AG08396 (cell line): Measurements from ENCODE around the gene USP24.

Experiments used
- DNase-seq: peaks from one replicate; pipeline ENCODE4 v3.0.0; 2012; ENCODE audit warnings: low spot score, mixed read lengths

Gene USP24

GRCh38 chr1:55069280-55069679 lies 145.9 kb downstream of the USP24 start:
- no peak for DNase-seq

- no peak for DNase-seq
These were observed 146.5 kb downstream of the USP24 start for GRCh38 chr1:55068638-55069037.

GRCh38 chr1:55067914-55068313 lies 147.2 kb downstream of the USP24 start:
- no peak for DNase-seq

- no peak for DNase-seq
These were observed 148.0 kb downstream of the USP24 start for GRCh38 chr1:55067022-55067778.

- no peak for DNase-seq
These were observed 149.5 kb downstream of the USP24 start for GRCh38 chr1:55065648-55066047.

- DNase-seq: peak; percentile 68
These were observed 150.3 kb downstream of the USP24 start for GRCh38 chr1:55064861-55065263.

- DNase-seq: no peak
These were observed 151.0 kb downstream of the USP24 start for GRCh38 chr1:55064071-55064581.

- no peak for DNase-seq
These were observed 151.6 kb downstream of the USP24 start for GRCh38 chr1:55063577-55063942.

GRCh38 chr1:55062801-55063576 lies 152.2 kb downstream of the USP24 start:
- no peak for DNase-seq

- DNase-seq: no peak
These were observed 153.3 kb downstream of the USP24 start for GRCh38 chr1:55061706-55062321.

GRCh38 chr1:55061000-55061705 lies 154.0 kb downstream of the USP24 start:
- DNase-seq: no peak

- peak; percentile 24 for DNase-seq
These were observed 154.8 kb downstream of the USP24 start for GRCh38 chr1:55060133-55060999.

GRCh38 chr1:55059302-55060132 lies 155.6 kb downstream of the USP24 start:
- no peak for DNase-seq

GRCh38 chr1:55057956-55058298 lies 157.2 kb downstream of the USP24 start:
- DNase-seq: no peak

- no peak for DNase-seq
These were observed 157.8 kb downstream of the USP24 start for GRCh38 chr1:55057270-55057955.

GRCh38 chr1:55056632-55056992 lies 158.6 kb downstream of the USP24 start:
- DNase-seq: no peak

- no peak for DNase-seq
These were observed 159.1 kb downstream of the USP24 start for GRCh38 chr1:55055951-55056631.

GRCh38 chr1:55055084-55055882 lies 159.9 kb downstream of the USP24 start:
- no peak for DNase-seq
